PC-3 (cell line): Measurements from ENCODE around the gene CCBE1. TPM values are rescaled to one million over a fixed set of nuclear protein-coding genes. Genes with fewer than 3 reads are reported as not detected.

Experiments
- ATAC-seq: fragments of 200-7000 bp; cut with Tn5 transposase; 2 replicates; pipeline ENCODE4 v1.9.1; 2020; ENCODE audit warnings: mild to moderate bottlenecking, moderate library complexity
- BruUV-seq: library from RNA; stranded (reverse); fragments of 400-500 nt; replicated peaks from 2 replicates; lab custom pipeline; 2021; lab: Mats Ljungman, UMichigan
- CTCF ChIA-PET: fragments of 300-600 bp; sonication (Branson Sonifier 250); formaldehyde crosslinking; loops from one replicate; lab custom pipeline; 2022; ENCODE audit warnings: antibody characterized with exemption; lab: Charles Lee
- POLR2A ChIA-PET: fragments of 300-600 bp; sonication (Branson Sonifier 250); formaldehyde crosslinking; loops from one replicate; lab custom pipeline; 2022; ENCODE audit warnings: antibody characterized with exemption; ENCODE audit not compliant: unreplicated experiment; lab: Charles Lee
- DNase-seq: peaks from one replicate; pipeline ENCODE4 v3.0.0-alpha.2; 2015
- H2AFZ ChIP-seq: fragments of 300-600 bp; sonication (generic); 2 replicates; pipeline ENCODE4 v1.6.0; 2016; ENCODE audit warnings: antibody characterized with exemption, low read length
- H3F3A ChIP-seq: fragments of 300-600 bp; sonication (generic); one replicate; pipeline ENCODE4 v1.6.0; 2017; ENCODE audit warnings: antibody characterized with exemption, low read length, control low read depth, mild to moderate bottlenecking; ENCODE audit not compliant: unreplicated experiment
- H3K27ac ChIP-seq: fragments of 300-600 bp; sonication (generic); 2 replicates; pipeline ENCODE4 v1.5.1; 2016; ENCODE audit warnings: mild to moderate bottlenecking, low read length
- H3K27me3 ChIP-seq: fragments of 300-600 bp; sonication (generic); 2 replicates; pipeline ENCODE4 v1.6.1; 2016; ENCODE audit warnings: low read length, mixed read lengths
- H3K36me3 ChIP-seq: fragments of 300-600 bp; sonication (generic); 2 replicates; pipeline ENCODE4 v1.6.1; 2016; ENCODE audit warnings: low read depth, mixed run types, low read length, mixed read lengths
- H3K4me1 ChIP-seq: fragments of 300-600 bp; sonication (generic); 2 replicates; pipeline ENCODE4 v1.5.1; 2016; ENCODE audit warnings: low read length; ENCODE audit not compliant: insufficient read depth
- H3K4me2 ChIP-seq: fragments of 300-600 bp; sonication (generic); 2 replicates; pipeline ENCODE4 v1.6.0; 2016; ENCODE audit warnings: low read length
- H3K4me3 ChIP-seq: fragments of 300-600 bp; sonication (generic); 2 replicates; pipeline ENCODE4 v1.5.1; 2016; ENCODE audit warnings: mild to moderate bottlenecking, low read length, mixed read lengths
- H3K79me2 ChIP-seq: fragments of 300-600 bp; sonication (generic); 2 replicates; pipeline ENCODE4 v1.6.1; 2017; ENCODE audit warnings: low read length, mixed read lengths
- H3K9ac ChIP-seq: fragments of 300-600 bp; sonication (generic); 2 replicates; pipeline ENCODE4 v1.6.0; 2016; ENCODE audit warnings: mild to moderate bottlenecking, low read length
- H3K9me2 ChIP-seq: fragments of 300-600 bp; sonication (generic); replicated peaks from 2 replicates; pipeline ENCODE4 v1.6.1; 2016; ENCODE audit warnings: mixed run types, low read length, mixed read lengths
- H3K9me3 ChIP-seq: fragments of 300-600 bp; sonication (generic); 2 replicates; pipeline ENCODE4 v1.6.1; 2016; ENCODE audit warnings: low read length, mixed read lengths
- H4K20me1 ChIP-seq: fragments of 300-600 bp; sonication (generic); 2 replicates; pipeline ENCODE4 v1.6.1; 2016; ENCODE audit warnings: low read length, mixed read lengths
- CTCF ChIP-seq: fragments of 300-600 bp; sonication (generic); conservative IDR thresholded peaks from 2 replicates; pipeline ENCODE4 v1.5.1; 2017; ENCODE audit warnings: antibody characterized with exemption, low read depth, mild to moderate bottlenecking, low read length
- EZH2 ChIP-seq: fragments of 300-600 bp; sonication (generic); IDR thresholded peaks from one replicate; pipeline ENCODE4 v1.6.1; 2017; ENCODE audit warnings: antibody characterized with exemption, mild to moderate bottlenecking, low read length; ENCODE audit not compliant: unreplicated experiment
- EZH2phosphoT487 ChIP-seq: fragments of 300-600 bp; sonication (generic); IDR thresholded peaks from 2 replicates; pipeline ENCODE4 v1.6.1; 2018; ENCODE audit warnings: mild to moderate bottlenecking, antibody characterized with exemption, low read length, borderline replicate concordance
- intact Hi-C: fragments of 100-400 bp; cut with micrococcal nuclease; formaldehyde crosslinking; loops from 2 replicates; pipeline ENCODE4 v1.9.0; 2023
- total RNA-seq: library from RNA; depleted of rRNA; stranded (reverse); fragments of >200 nt; gene quantifications from 2 replicates; pipeline ENCODE4 v1.2.3, GENCODE V29; 2014

The CCBE1 gene
- total RNA-seq, 1 experiment from 2014 or later = 13.9 TPM

DNA sequence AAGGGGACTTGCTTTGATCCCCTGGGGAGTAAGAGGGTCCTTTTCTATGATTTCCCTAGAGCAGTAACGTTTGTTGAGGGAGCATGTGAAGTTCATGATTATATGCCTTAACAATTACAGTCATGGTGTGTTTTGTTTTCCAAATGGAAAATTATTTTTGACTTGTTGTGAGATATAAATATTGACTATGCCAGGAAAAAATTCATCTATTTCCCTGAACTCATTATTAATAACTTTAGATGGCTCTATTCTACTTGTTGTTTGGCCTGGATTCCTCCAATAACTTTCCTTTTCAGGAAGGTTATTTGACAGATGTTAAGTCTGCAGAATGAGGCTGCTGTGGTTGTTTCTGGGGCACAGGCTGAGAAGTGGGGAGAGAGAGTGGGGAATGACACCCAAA lies 266.1 kb downstream of the CCBE1 start:
- Histone ChIP-seq H4K20me1 (no peaks in the 10 kb centered on the region), H3K4me1 (no peaks in the 10 kb centered on the region), H3K9me3 (no peaks in the 10 kb centered on the region), H3K36me3 (no peaks in the 10 kb centered on the region), H3F3A (no peaks in the 10 kb centered on the region), H3K9ac (no peak overlapping the region), H3K27me3 (no peaks in the 10 kb centered on the region), H2AFZ (no peak overlapping the region), H3K4me2 (no peak overlapping the region), H3K4me3 (no peak overlapping the region), H3K27ac (no peak overlapping the region), H3K9me2 (no peaks in the 10 kb centered on the region), H3K79me2 (no peaks in the 10 kb centered on the region)
- ChIA-PET POLR2A (no interaction called here), CTCF (no interaction called here)
- TF ChIP-seq EZH2phosphoT487 (no peak), CTCF (no peak), EZH2 (no peak)
- no peak for ATAC-seq
- intact Hi-C loops = no loop called here
- no peak for DNase-seq
- BruUV-seq = no TSS peak

DNA sequence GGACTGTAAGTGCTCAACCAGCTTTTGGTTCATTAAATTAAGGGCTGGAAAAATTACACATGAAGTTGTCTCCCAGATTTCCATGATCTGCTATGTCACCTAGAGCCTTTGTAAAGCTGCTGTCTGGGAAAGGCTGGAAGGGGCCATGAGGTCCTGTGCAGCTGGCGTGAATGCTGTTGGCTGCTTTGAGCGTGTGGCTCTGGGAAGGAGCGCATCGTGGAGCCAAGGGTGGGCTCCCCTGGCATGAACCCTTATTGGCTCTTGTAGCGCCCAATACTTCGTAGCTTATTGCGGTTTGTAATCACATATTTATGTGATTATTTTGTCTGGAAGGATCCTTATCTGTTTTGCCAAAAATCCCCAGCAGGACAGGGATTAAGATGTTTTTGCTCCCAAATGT lies 267.6 kb downstream of the CCBE1 start:
- H2AFZ ChIP-seq = no peak overlapping the region
- H3K9me2 ChIP-seq = no peaks in the 10 kb centered on the region
- intact Hi-C loops = no loop called here
- H3K4me3 ChIP-seq = no peak overlapping the region
- no peak overlapping the region for H3K27ac ChIP-seq
- H3K27me3 ChIP-seq = no peaks in the 10 kb centered on the region
- ATAC-seq (no peak), DNase-seq (no peak)
- CTCF ChIA-PET = no interaction called here
- H3K9me3 ChIP-seq = no peaks in the 10 kb centered on the region
- H3K9ac ChIP-seq = no peak overlapping the region
- no peaks in the 10 kb centered on the region for H3K4me1 ChIP-seq
- H3F3A ChIP-seq = no peaks in the 10 kb centered on the region
- POLR2A ChIA-PET = no interaction called here
- no peaks in the 10 kb centered on the region for H3K79me2 ChIP-seq
- H3K36me3 ChIP-seq = no peaks in the 10 kb centered on the region
- TF ChIP-seq EZH2phosphoT487 (no peak), EZH2 (no peak)
- no peaks in the 10 kb centered on the region for H4K20me1 ChIP-seq
- no peak overlapping the region for H3K4me2 ChIP-seq
- BruUV-seq = no TSS peak

- Histone ChIP-seq H4K20me1 (no peaks in the 10 kb centered on the region), H3K9me3 (no peaks in the 10 kb centered on the region), H3K79me2 (no peaks in the 10 kb centered on the region), H3K4me3 (no peak overlapping the region), H3K9ac (no peak overlapping the region), H3K4me1 (no peaks in the 10 kb centered on the region), H3K27ac (no peak overlapping the region), H2AFZ (no peak overlapping the region), H3K27me3 (no peaks in the 10 kb centered on the region), H3F3A (no peaks in the 10 kb centered on the region), H3K4me2 (no peak overlapping the region), H3K36me3 (no peaks in the 10 kb centered on the region), H3K9me2 (no peaks in the 10 kb centered on the region)
- intact Hi-C loops = no loop called here
- ChIA-PET CTCF (no interaction called here), POLR2A (no interaction called here)
- BruUV-seq = no TSS peak
- no peak for DNase-seq
- TF ChIP-seq CTCF = no peak
- no peak for TF ChIP-seq EZH2phosphoT487
- TF ChIP-seq EZH2 = no peak
- no peak for ATAC-seq
Measured at GRCh38 chr18:59428018-59428417, 269.2 kb downstream of the CCBE1 start.
